GM12891 (cell line): ENCODE results near the gene NAALADL2.

Experiments
- DNase-seq: peaks from one replicate; pipeline ENCODE4 v3.0.0; 2011; ENCODE audit warnings: low spot score; ENCODE audit not compliant: insufficient read length
- FAIRE-seq: peaks from 2 replicates; lab custom pipeline; 2011; peaks lifted over from hg19 to GRCh38; lab: Jason Lieb, UNC
- PAX5 ChIP-seq: IDR thresholded peaks from 2 replicates; pipeline ENCODE4 v1.6.1; 2011; ENCODE audit warnings: low read length, moderate library complexity, mild to moderate bottlenecking; ENCODE audit not compliant: insufficient read depth, severe bottlenecking
- POLR2A ChIP-seq: IDR thresholded peaks from 2 replicates; pipeline ENCODE4 v1.6.1; 2011; ENCODE audit warnings: low read depth, low read length, control low read depth
- POLR2AphosphoS5 ChIP-seq: IDR thresholded peaks from 2 replicates; pipeline ENCODE4 v1.6.1; 2011; ENCODE audit warnings: low read depth, low read length, control low read depth
- POU2F2 ChIP-seq: IDR thresholded peaks from 2 replicates; pipeline ENCODE4 v1.6.1; 2011; ENCODE audit warnings: low read depth, mild to moderate bottlenecking, control low read depth, low read length, moderate library complexity
- SPI1 ChIP-seq: IDR thresholded peaks from 2 replicates; pipeline ENCODE4 v1.6.1; 2011; ENCODE audit warnings: low read depth, low read length, control low read depth
- TAF1 ChIP-seq: IDR thresholded peaks from 2 replicates; pipeline ENCODE4 v1.6.1; 2011; ENCODE audit warnings: low read depth, low read length, control low read depth

The NAALADL2 gene

GRCh38 chr3:175659670-175660350 lies 800.7 kb downstream of the NAALADL2 start:
- DNase-seq (no peak), FAIRE-seq (no peak)
- TF ChIP-seq SPI1 (no peak), PAX5 (no peak), POLR2A (no peak), POU2F2 (no peak), POLR2AphosphoS5 (no peak), TAF1 (no peak)

GRCh38 chr3:175662815-175663214 lies 803.7 kb downstream of the NAALADL2 start:
- TF ChIP-seq POLR2AphosphoS5 (no peak), TAF1 (no peak), SPI1 (no peak)
- no peak for FAIRE-seq
- no peak for DNase-seq

- DNase-seq (no peak), FAIRE-seq (no peak)
- TF ChIP-seq SPI1 (no peak), POLR2A (no peak)
These were observed 805.8 kb downstream of the NAALADL2 start for GRCh38 chr3:175664911-175665310.

DNA sequence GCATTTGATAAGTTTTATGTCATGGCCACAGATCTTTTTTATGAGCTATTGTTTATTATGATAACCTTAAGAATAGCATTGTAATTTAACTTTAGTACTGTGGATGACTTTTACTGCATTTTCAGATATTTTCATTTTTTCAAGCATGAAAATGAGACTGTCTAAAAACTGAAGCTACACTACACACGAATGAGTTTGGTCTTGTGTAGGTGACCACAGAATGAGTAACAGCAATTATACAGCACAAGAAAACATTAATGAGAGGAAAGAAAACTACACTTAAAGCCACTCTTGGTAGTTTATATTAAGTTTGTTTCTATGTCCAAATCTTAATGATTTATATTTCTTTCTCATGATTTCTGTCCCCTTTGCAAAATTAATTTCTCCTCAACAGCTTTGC lies 809.2 kb downstream of the NAALADL2 start:
- FAIRE-seq (no peak), DNase-seq (no peak)
- no peak for TF ChIP-seq POU2F2
- no peak for TF ChIP-seq SPI1
- TF ChIP-seq TAF1 = no peak
- TF ChIP-seq POLR2A = no peak
- TF ChIP-seq POLR2AphosphoS5 = no peak
- TF ChIP-seq PAX5 = no peak

DNA sequence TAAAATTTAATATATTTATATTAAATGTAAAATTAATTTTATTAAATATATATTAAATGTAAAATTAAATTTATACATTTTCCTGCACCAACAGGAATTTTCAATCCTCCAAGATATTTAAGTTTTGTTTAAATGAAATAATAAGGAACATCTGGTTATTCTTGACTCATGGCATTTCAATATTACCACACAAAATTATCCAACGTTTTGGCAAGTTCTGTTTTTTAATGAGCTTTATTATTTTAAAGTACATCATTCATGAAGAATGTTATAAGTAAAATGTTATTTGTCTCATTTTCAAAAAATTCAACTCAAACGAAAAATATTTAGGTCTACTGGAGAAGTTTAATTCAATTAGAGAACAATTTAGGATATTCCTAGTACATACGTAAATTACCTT lies 811.4 kb downstream of the NAALADL2 start:
- TF ChIP-seq SPI1 = no peak
- TF ChIP-seq POLR2A = no peak
- FAIRE-seq = no peak
- no peak for DNase-seq

DNA sequence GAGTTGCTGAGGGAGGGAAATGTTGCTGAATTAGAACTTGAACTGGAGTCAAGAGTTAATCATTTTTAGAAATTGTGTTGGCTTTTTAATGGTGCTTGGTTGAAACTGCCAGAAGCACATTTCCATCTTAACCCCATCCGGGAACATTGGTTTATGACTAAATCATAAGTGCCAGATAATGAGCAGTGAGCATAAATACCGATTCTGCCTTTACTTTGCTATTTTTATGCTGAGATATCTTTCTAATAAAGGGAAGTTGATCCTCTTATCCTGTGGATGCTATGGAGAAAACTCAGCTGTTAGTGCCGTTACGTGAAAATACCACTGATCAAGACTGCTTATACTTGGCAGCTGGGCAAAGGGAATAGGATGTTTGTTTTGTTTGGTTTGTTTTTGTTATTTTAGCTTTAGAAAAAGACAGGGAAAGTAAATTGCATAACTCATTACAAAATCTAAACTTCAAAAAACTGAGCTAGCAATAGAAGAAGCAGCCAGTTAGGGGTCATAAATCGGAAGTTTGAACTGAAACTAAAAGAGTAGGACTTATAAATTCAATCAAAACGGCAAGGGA lies 813.1 kb downstream of the NAALADL2 start:
- no peak for TF ChIP-seq POLR2A
- TF ChIP-seq POLR2AphosphoS5 = no peak
- TF ChIP-seq POU2F2 = no peak
- TF ChIP-seq PAX5 = no peak
- TF ChIP-seq TAF1 = no peak
- TF ChIP-seq SPI1 = no peak
- no peak for FAIRE-seq
- no peak for DNase-seq

- DNase-seq (no peak), FAIRE-seq (no peak)
- TF ChIP-seq POLR2AphosphoS5 = no peak
- TF ChIP-seq PAX5 = no peak
- TF ChIP-seq POU2F2 = no peak
- TF ChIP-seq SPI1 = no peak
- no peak for TF ChIP-seq POLR2A
- no peak for TF ChIP-seq TAF1
These were observed 820.4 kb downstream of the NAALADL2 start for GRCh38 chr3:175679568-175679967.

DNA sequence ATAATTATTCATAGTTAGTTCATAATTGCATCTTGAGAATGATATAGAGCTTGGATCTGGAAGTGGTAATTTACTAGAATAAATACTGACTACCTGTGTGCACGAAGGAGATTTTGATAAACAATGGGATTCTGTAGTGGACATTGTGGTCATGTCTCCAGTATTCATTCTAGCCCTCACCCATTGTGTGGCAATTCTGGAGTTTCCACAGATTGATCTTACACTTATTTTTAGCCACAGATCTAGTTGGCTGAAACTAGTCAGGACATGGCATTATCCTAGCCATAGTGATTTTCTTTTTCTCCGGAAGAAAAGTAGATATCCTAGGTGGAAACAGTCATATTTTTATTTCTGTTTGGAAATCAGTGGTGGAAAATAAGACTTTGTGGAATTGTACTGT lies 833.1 kb downstream of the NAALADL2 start:
- no peak for TF ChIP-seq POLR2A
- FAIRE-seq (no peak), DNase-seq (no peak)

DNA sequence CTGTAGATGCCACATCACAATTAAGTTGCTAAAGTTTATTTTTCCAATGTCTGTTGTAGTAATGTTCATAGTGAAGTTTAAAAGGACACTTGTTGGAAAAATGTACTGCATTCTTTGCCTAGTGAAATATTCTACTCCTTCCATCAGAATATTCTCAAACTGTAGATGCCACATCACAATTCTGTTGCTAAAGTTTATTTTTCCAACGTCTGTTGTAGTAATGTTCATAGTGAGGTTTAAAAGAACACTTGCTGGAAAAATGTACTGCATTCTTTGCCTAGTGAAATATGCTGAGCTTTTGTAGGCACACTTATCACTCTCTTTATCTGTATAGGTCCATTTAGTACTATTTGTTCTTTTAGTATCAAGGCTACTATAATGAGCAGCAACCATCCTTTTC lies 836.1 kb downstream of the NAALADL2 start:
- no peak for DNase-seq
- TF ChIP-seq TAF1 = no peak
- no peak for TF ChIP-seq PAX5
- TF ChIP-seq POLR2AphosphoS5 = no peak
- no peak for TF ChIP-seq POU2F2
- TF ChIP-seq POLR2A = no peak
- TF ChIP-seq SPI1 = no peak
- no peak for FAIRE-seq

DNA sequence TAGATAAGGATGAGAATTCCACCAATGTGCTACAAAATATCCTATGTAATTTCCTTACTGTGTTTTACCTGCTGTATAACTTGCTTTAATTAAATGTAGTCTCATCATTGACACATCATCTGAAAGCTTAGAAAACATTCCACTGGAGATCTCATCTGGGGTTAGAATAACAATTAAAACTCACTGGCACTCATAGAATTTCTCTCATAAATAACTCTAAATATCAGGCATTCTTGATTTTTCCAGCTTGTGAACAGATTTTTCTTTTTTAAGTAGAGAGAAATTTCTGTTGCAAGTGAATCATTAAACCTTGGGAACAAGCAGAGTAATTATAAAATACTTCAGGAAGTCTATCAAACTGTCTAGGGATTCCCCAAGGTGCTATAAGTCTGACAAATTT lies 843.8 kb downstream of the NAALADL2 start:
- FAIRE-seq = no peak
- TF ChIP-seq POLR2AphosphoS5 (no peak), POLR2A (no peak), TAF1 (no peak), POU2F2 (no peak), PAX5 (no peak)
- DNase-seq = no peak
